Small intestine (tissue), 7 donors: ENCODE measurements around the gene RECK. TPM values are rescaled to one million over a fixed set of nuclear protein-coding genes. Genes with fewer than 3 reads are reported as not detected.

Experiments used
- DNase-seq, 2 donors: peaks; one replicate each; pipeline versions ENCODE4 v3.0.0 to v3.0.0-alpha.2; 2013
- FAIRE-seq: peaks from 2 replicates; lab custom pipeline; 2012; peaks lifted over from hg19 to GRCh38; lab: Jason Lieb, UNC
- H3K27ac ChIP-seq, 3 donors: one replicate each; pipeline ENCODE4 v1.5.1; 2013; ENCODE audit warnings: low read length in 2 of 3, mild to moderate bottlenecking in 2 of 3, control low read depth in 1 of 3, inconsistent platforms in 1 of 3, low read depth in 1 of 3, moderate library complexity in 1 of 3
- H3K27me3 ChIP-seq, 3 donors: one replicate each; pipeline ENCODE4 v1.6.1; 2013; ENCODE audit warnings: low read length in 3 of 3, inconsistent platforms in 1 of 3; ENCODE audit not compliant: control insufficient read depth in 3 of 3, insufficient read depth in 3 of 3
- H3K36me3 ChIP-seq, 3 donors: one replicate each; pipeline ENCODE4 v1.6.1; 2013; ENCODE audit warnings: low read length in 3 of 3, inconsistent platforms in 1 of 3, low read depth in 1 of 3, mild to moderate bottlenecking in 1 of 3, moderate library complexity in 1 of 3; ENCODE audit not compliant: control insufficient read depth in 3 of 3, insufficient read depth in 2 of 3
- H3K4me1 ChIP-seq, 3 donors: one replicate each; pipeline ENCODE4 v1.6.1; 2013; ENCODE audit warnings: low read length in 2 of 3, inconsistent platforms in 1 of 3, low read depth in 1 of 3, mild to moderate bottlenecking in 1 of 3, moderate library complexity in 1 of 3; ENCODE audit not compliant: control insufficient read depth in 3 of 3, insufficient read depth in 2 of 3
- H3K4me3 ChIP-seq, 3 donors: one replicate each; pipeline ENCODE4 v1.5.1; 2013; ENCODE audit warnings: low read length in 3 of 3, control low read depth in 1 of 3, inconsistent platforms in 1 of 3, low read depth in 1 of 3, mild to moderate bottlenecking in 1 of 3, moderate library complexity in 1 of 3
- H3K9me3 ChIP-seq, 2 donors: one replicate each; pipeline ENCODE4 v1.6.1; 2013; ENCODE audit warnings: low read depth in 1 of 2, low read length in 1 of 2; ENCODE audit not compliant: control insufficient read depth in 2 of 2, insufficient read depth in 1 of 2
- WGBS, 3 donors: extraction: QIAGEN DNeasy Blood & Tissue Kit; methylation state at CpG; one replicate each; pipeline ENCODE4 v1.1.7; 2013; 5-methylcytosine and 5-hydroxymethylcytosine counted together
- polyA plus RNA-seq, 4 donors: library from polyadenylated mRNA; stranded (reverse) in 3 of 4; unstranded in 1 of 4; fragments of 200-250 nt in 3 of 4; fragments of 120-200 nt in 1 of 4; gene quantifications; one replicate each; pipeline versions ENCODE4 v1.2.1 to v1.2.3, GENCODE V29; 2013
- donor health status: healthy with polysubstance abuse.
- donor health status: control.
- donor health status: control.
- donor health status: Bipolar disorder and iron deficiency.
- donor health status: healthy.

Gene RECK
- polyA plus RNA-seq, 4 donors: 0.81 to 5.0 (median 4.7) TPM; not detected in 1

DNA sequence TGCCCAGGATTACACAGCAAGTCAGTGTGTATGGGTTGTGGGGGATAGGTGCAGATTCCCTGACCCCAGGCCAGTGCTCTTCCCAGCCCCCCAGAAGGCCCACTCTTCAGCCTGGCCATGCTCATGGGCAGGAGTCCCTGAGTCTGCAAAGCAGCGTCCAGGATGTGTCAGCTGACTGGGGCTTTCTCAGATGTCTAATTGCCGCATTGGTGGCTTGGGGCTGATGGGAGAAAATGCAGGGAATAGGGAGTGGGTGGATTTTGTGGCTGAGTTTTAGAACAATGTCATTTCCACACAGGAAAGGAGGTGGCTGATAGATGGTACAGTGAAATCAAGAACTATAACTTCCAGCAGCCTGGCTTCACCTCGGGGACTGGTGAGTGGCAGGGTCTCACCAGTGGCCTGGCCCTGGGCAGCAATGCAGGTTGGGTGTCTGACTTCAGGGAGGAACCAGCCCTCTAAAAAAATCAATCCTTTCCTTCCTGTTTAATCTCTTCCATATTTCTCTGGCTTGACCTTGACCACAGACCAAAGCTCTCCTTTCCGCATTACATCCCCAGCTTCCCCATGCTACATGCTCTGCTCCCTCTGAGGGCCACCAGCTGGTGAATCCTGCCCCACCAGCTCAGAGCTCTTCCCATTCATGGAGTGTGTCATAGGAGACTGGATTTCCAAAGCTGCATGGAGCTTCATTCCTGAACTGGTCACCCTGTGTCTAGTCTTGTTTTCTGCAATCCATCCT is 114.0 kb downstream of the RECK start:
- peaks cover 0 to 11% of the 10 kb centered on the region in 2 donors for H3K9me3 ChIP-seq
- peaks cover 0 to 29% (median 0%) of the 10 kb centered on the region in 3 donors for H3K36me3 ChIP-seq
- FAIRE-seq (no peak), DNase-seq (no peak)
- peaks cover 0 to 16% (median 5%) of the 10 kb centered on the region in 3 donors for H3K4me1 ChIP-seq
- WGBS, 3 donors: 64 to 88% (median 66%) methylated on average over 4 of the region's 4 CpGs
- peak overlapping the region in 2 of 3 donors; percentile 45 to 90 for H3K27ac ChIP-seq
- no peak overlapping the region for H3K4me3 ChIP-seq
- H3K27me3 ChIP-seq: no peaks in the 10 kb centered on the region

DNA sequence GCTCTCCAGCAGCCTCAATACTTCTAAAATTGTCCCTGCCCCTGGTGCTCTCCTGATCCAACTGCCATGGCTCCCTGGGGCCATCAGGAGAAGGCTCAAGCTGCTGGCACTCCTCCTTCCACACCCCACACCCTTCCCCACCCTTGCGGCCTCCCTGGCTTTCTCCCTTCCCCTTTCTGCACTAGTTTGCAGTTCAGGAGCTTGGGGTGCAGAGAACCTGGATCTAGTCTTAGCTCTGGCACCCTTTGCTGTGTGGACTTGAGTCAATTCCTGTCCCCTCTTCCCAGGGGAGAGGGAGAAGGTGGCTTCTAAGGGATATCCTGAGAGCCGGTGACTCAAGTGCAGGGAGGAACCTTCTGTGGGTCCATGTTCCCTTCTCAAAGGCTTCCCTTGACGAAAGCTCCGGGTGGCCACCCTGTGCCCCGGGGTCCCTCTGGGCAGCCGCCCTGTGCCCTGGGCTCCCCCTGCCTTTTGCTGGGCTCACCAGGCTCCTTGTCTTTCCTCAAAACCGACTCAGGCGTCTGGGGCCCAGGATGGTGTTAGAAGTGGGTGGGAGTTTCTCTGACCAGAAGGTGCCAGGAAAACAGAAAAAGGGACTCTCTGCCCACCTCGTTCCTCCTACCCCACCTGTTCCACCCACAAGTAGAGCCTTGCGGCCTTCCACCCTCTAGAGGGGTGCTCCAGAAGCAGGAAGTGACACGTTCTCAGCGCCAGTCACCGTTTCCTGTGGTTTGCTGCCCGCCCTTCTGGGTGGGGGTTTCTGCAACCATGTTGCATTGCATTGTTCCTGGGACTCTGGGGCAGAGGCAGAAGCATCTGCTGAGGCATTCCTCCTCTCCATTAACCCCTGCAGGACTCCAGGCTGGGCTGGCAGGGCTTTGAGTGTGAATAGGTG is 114.8 kb downstream of the RECK start:
- Histone ChIP-seq H3K4me1 (peaks cover 0 to 16% (median 5%) of the 10 kb centered on the region in 3 donors), H3K27me3 (no peaks in the 10 kb centered on the region), H3K4me3 (no peak overlapping the region), H3K36me3 (peaks cover 0 to 26% (median 0%) of the 10 kb centered on the region in 3 donors), H3K9me3 (peaks cover 0 to 6% of the 10 kb centered on the region in 2 donors), H3K27ac (peak overlapping the region in 2 of 3 donors; percentile 45 to 90)
- DNase-seq (peak in 1 of 2 donors; percentile 65), FAIRE-seq (no peak)
- WGBS, 3 donors: 61 to 90% (median 70%) methylated on average over 14 of the region's 14 CpGs

DNA sequence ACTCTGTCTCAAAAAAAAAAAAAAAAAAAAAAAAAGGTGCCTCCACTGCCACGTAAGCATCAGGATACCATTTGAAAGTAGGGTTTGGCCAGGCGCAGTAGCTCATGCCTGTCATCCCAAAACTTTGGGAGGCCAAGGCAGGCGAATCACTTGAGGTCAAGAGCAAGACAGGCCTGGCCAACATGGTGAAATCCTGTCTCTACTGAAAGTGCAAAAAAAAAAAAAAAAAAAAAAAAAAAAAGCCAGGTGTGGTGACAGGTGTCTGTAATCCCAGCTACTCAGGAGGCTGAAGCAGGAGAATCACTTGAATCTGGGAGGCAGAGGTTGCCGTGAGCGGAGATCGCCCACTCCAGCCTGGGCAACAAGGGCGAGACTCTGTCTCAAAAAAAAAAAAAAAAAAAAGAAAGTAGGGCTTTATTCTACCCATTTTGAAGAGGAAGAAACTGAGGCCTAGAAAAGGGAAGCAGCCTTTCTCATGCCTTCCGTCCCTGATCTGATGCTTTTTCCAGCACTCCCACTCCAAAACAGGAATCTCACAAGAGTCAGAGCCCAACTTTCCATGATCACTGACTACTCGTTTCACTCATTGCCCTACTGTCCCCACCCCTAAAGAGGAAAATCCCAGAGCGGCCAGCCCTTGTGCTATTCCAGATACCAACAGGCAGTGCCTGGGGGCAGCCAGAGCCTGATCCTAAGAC is 116.2 kb downstream of the RECK start:
- WGBS, 3 donors: 88 to 95% (median 94%) methylated on average over 10 of the region's 10 CpGs
- Histone ChIP-seq H3K27me3 (no peaks in the 10 kb centered on the region), H3K9me3 (peaks cover 0 to 4% of the 10 kb centered on the region in 2 donors), H3K36me3 (peaks cover 0 to 22% (median 0%) of the 10 kb centered on the region in 3 donors), H3K27ac (peak overlapping the region in 1 of 3 donors; percentile 45), H3K4me3 (no peak overlapping the region), H3K4me1 (peaks cover 0 to 13% (median 5%) of the 10 kb centered on the region in 3 donors)
- DNase-seq: no peak
- no peak for FAIRE-seq

DNA sequence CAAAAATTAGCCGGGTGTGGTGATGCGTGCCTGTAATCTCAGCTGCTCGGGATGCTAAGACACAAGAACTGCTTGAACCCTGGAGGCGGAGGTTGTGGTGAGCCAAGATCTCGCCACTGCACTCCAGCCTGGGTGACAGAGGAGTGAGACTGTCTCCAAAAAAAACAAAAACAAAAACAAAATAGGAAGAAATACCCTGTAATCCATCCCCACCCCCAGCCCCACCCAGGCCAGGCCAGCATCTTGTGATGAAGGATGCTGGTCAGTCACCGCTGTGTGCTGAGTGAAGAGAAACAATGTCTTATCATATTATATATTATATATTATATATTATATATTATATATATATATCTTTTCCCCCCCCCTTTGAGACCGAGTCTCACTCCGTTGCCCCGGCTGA is 117.0 kb downstream of the RECK start:
- DNase-seq (no peak), FAIRE-seq (no peak)
- Histone ChIP-seq H3K4me3 (no peak overlapping the region), H3K27ac (peak overlapping the region in 2 of 3 donors; percentile 60 to 79), H3K27me3 (no peaks in the 10 kb centered on the region), H3K4me1 (peaks cover 0 to 13% (median 0%) of the 10 kb centered on the region in 3 donors), H3K9me3 (peaks cover 0 to 4% of the 10 kb centered on the region in 2 donors), H3K36me3 (peaks cover 0 to 16% (median 0%) of the 10 kb centered on the region in 3 donors)
- 71 to 78% (median 77%) methylated on average over 9 of the region's 9 CpGs for WGBS, 3 donors

DNA sequence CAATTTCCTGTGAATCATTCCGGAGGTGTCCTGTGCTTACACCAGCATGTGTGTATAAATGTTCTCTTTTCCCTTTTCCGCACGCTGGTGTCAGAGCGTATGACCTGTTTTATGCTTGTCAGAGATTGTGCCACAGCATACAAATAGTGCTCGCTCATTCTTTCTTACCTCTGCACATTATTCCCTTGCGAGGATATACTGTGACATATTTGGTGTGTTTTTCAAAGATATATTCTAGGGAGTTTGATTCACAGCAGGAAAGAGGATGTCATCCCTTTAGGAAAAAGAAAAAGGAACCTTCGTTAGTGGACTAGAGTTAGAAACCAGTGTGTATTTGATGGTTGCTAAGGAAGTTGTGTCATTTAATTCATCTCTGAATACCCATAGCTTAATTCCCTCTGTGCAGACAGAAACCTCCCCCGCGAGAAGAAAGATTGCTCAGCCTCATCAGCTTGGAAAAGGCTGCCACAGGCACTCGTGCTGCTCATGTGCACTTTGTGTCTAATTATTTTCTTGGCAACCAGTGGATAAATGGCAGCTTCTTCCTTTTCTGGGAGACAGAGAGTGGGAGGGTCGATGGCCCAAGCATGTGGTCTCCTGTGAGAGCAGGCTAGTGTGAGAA is 117.7 kb downstream of the RECK start:
- Histone ChIP-seq H3K27ac (peak overlapping the region in 2 of 3 donors; percentile 60 to 87), H3K4me1 (peaks cover 0 to 13% (median 0%) of the 10 kb centered on the region in 3 donors), H3K4me3 (no peak overlapping the region), H3K36me3 (peaks cover 0 to 15% (median 0%) of the 10 kb centered on the region in 3 donors), H3K27me3 (no peaks in the 10 kb centered on the region), H3K9me3 (peaks cover 0 to 4% of the 10 kb centered on the region in 2 donors)
- no peak for DNase-seq
- no peak for FAIRE-seq
- WGBS, 3 donors: 40 to 77% (median 62%) methylated on average over 11 of the region's 11 CpGs

DNA sequence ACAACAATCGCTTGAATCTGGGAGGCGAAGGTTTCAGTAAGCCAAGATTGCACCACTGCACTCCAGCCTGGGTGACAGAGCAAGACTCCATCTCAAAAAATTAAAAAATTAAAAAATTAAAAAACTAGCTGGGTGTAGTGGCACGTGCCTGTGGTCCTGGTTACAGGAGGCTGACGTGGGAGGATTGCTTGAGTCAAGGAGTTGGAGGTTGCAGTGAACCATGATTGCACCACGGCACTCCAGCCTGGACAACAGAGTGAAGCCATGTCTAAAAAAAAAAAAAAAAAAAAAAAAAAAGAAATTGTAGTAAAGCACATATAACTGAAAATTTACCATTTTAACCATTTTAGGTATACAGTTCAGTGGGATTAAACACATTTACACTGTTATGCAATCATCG is 119.4 kb downstream of the RECK start:
- Histone ChIP-seq H3K36me3 (peaks cover 0 to 7% (median 0%) of the 10 kb centered on the region in 3 donors), H3K4me1 (peaks cover 0 to 10% (median 0%) of the 10 kb centered on the region in 3 donors), H3K27me3 (no peaks in the 10 kb centered on the region), H3K9me3 (peaks cover 0 to 4% of the 10 kb centered on the region in 2 donors), H3K27ac (no peak overlapping the region), H3K4me3 (no peak overlapping the region)
- 90 to 97% (median 93%) methylated on average over 6 of the region's 6 CpGs for WGBS, 3 donors
- FAIRE-seq (no peak), DNase-seq (no peak)

DNA sequence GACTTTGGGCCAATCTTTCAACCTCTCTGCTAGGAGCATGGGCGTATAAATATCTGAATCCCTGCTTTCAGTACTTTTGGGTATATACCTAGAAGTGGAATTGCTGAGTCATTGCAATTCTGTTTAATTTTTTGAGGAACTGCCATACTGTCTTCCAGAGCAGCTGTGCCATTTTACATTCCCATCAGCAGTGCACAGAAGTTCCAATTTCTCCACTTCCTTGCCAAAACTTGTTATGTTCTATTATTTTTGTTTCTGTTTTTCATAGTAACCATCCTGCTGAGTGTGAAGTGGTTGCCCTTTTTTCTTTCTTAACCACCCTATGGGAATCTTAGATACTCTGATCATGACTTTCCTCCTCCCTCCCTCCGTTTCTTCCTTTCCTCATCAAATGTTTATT is 121.4 kb downstream of the RECK start:
- Histone ChIP-seq H3K4me1 (peaks cover 0 to 5% (median 2%) of the 10 kb centered on the region in 3 donors), H3K4me3 (no peak overlapping the region), H3K27me3 (no peaks in the 10 kb centered on the region), H3K9me3 (peaks cover 0 to 4% of the 10 kb centered on the region in 2 donors), H3K27ac (peak overlapping the region in 2 of 3 donors; percentile 5 to 61), H3K36me3 (peaks cover 0 to 3% (median 0%) of the 10 kb centered on the region in 3 donors)
- no peak for DNase-seq
- 75 to 100% (median 88%) methylated on average over 2 of the region's 2 CpGs for WGBS, 3 donors
- no peak for FAIRE-seq
